ENCODE results near the gene THPO. TPM values are rescaled to one million over a fixed set of nuclear protein-coding genes. Genes with fewer than 3 reads are reported as not detected.

The THPO gene
- polyA plus RNA-seq, 1 donor (not counting 4 experiments of a cell fraction or from before 2014, with no cell fraction given), result not detected

DNA sequence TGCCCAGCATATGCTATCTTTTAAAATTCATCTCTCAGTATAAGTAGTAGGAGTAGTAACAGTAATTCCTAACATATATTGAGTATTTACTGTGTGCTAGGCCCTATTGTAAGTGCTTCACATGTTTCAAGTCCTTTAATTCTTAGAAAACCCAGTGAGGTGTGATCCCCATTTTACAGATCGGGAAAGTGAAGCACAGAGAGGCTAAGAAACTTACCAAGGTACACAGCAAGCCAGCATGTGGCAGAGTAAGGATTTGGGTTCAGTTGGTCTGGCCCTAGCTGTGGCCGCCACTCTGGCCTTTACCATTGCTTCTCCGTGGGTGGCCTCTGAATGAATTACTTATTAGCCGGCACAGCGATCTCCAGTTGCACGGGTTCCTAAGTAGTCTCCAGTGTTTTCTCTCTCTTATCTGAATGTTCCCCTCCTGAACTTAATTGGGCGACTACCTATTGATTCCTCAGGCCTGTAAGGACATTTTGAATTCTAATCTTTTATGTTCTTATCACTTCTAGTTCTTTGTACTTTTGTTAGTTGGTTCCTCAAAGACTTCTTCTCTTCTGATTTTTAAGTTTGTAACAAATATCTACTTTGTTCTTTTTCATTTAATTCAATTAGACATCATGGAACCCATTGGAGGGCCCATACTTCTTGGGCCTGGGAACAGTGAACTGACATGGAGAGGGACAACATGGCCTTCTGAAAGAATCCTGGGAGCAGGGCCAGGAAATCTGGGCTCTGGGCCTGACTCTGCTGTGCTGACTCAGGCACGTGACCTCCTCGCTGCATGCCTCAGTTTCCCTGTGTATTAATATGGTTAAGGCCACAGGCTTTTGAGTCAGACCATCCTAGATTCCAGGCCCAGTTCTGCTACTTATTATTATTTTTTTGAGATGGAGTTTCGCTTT, 28.2 kb downstream of the THPO start:
- Histone ChIP-seq H3K9me1 (ENCODE audit: control insufficient read depth, extremely low read depth, insufficient read depth, low read length) (no peaks in the 10 kb centered on the region), H3K4me1 (ENCODE audit: control insufficient read depth, extremely low read depth, insufficient read depth, low read length) (peaks cover 3% of the 10 kb centered on the region), H3K79me2 (ENCODE audit: control insufficient read depth, insufficient read depth, low read length) (no peaks in the 10 kb centered on the region), H2AFZ (ENCODE audit: control insufficient read depth, low read length) (no peak overlapping the region), H3K4me2 (ENCODE audit: control insufficient read depth, extremely low read depth, insufficient read depth, low read depth, low read length) (no peak overlapping the region), H3K36me3 (ENCODE audit: control insufficient read depth in 2 of 2, extremely low read depth in 1 of 2, insufficient read depth in 2 of 2, low read length in 2 of 2) (peaks cover 10 to 11% of the 10 kb centered on the region in 2 experiments), H4K20me1 (ENCODE audit: control insufficient read depth, extremely low read depth, insufficient read depth, low read length) (no peaks in the 10 kb centered on the region), H3K27me3 (ENCODE audit: control insufficient read depth, extremely low read depth, insufficient read depth, low read length) (no peaks in the 10 kb centered on the region), H3K4me3 (ENCODE audit: control insufficient read depth in 2 of 3, extremely low read depth in 1 of 3, insufficient read depth in 2 of 3, low read depth in 1 of 3, low read length in 3 of 3) (no peak overlapping the region), H3K9me3 (ENCODE audit: control insufficient read depth, low read depth, low read length) (no peaks in the 10 kb centered on the region), H3K9ac (ENCODE audit: control insufficient read depth, extremely low read depth, insufficient read depth, low read length) (no peak overlapping the region), H3K27ac (ENCODE audit: control insufficient read depth, insufficient read depth, low read length) (no peak overlapping the region)
- TF ChIP-seq, protein P1, sequence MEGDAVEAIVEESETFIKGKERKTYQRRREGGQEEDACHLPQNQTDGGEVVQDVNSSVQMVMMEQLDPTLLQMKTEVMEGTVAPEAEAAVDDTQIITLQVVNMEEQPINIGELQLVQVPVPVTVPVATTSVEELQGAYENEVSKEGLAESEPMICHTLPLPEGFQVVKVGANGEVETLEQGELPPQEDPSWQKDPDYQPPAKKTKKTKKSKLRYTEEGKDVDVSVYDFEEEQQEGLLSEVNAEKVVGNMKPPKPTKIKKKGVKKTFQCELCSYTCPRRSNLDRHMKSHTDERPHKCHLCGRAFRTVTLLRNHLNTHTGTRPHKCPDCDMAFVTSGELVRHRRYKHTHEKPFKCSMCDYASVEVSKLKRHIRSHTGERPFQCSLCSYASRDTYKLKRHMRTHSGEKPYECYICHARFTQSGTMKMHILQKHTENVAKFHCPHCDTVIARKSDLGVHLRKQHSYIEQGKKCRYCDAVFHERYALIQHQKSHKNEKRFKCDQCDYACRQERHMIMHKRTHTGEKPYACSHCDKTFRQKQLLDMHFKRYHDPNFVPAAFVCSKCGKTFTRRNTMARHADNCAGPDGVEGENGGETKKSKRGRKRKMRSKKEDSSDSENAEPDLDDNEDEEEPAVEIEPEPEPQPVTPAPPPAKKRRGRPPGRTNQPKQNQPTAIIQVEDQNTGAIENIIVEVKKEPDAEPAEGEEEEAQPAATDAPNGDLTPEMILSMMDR (optimal IDR thresholded peaks at IDR 0.05 in 1 of 3, IDR thresholded peaks at IDR 0.05 in 1 of 3, conservative IDR thresholded peaks at IDR 0.05 in 1 of 3; ENCODE audit: extremely low read depth in 1 of 3, insufficient read depth in 2 of 3, low read length in 3 of 3), result no peak
- no peak for TF ChIP-seq EZH2 (IDR thresholded peaks at IDR 0.05; ENCODE audit: low read length)
- FAIRE-seq (no peak), DNase-seq (ENCODE audit: low read depth, low spot score) (no peak)
- dilution Hi-C loops (cut with MboI; ENCODE audit: extremely low pct_ligation_motif_present, low sequenced_read_pairs), result no loop called here

DNA sequence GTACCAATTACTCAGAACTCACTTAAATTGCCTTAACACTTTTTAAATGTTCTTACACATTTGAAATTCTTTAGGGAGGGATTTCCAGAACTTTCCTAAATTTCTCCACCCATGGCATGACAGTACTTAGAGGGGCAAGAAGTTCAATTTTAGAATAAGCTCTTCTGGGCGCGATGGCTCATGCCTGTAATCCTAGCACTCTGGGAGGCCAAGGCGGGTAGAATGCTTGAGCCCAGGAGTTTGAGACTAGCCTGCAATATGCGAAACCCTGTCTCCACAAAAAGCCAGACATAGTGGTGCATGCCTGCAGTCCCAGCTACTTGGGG, 30.0 kb downstream of the THPO start:
- Histone ChIP-seq H3K9ac (ENCODE audit: control insufficient read depth, extremely low read depth, insufficient read depth, low read length) (no peak overlapping the region), H3K27me3 (ENCODE audit: control insufficient read depth, extremely low read depth, insufficient read depth, low read length) (no peaks in the 10 kb centered on the region), H2AFZ (ENCODE audit: control insufficient read depth, low read length) (no peak overlapping the region), H3K79me2 (ENCODE audit: control insufficient read depth, insufficient read depth, low read length) (no peaks in the 10 kb centered on the region), H3K9me3 (ENCODE audit: control insufficient read depth, low read depth, low read length) (no peaks in the 10 kb centered on the region), H3K27ac (ENCODE audit: control insufficient read depth, insufficient read depth, low read length) (no peak overlapping the region), H3K4me3 (ENCODE audit: control insufficient read depth in 2 of 3, extremely low read depth in 1 of 3, insufficient read depth in 2 of 3, low read depth in 1 of 3, low read length in 3 of 3) (no peak overlapping the region), H4K20me1 (ENCODE audit: control insufficient read depth, extremely low read depth, insufficient read depth, low read length) (no peaks in the 10 kb centered on the region), H3K4me1 (ENCODE audit: control insufficient read depth, extremely low read depth, insufficient read depth, low read length) (peaks cover 11% of the 10 kb centered on the region), H3K4me2 (ENCODE audit: control insufficient read depth, extremely low read depth, insufficient read depth, low read depth, low read length) (no peak overlapping the region), H3K9me1 (ENCODE audit: control insufficient read depth, extremely low read depth, insufficient read depth, low read length) (no peaks in the 10 kb centered on the region), H3K36me3 (ENCODE audit: control insufficient read depth in 2 of 2, extremely low read depth in 1 of 2, insufficient read depth in 2 of 2, low read length in 2 of 2) (peaks cover 11 to 13% of the 10 kb centered on the region in 2 experiments)
- dilution Hi-C loops (cut with MboI; ENCODE audit: extremely low pct_ligation_motif_present, low sequenced_read_pairs), result no loop called here
- FAIRE-seq (no peak), DNase-seq (ENCODE audit: low read depth, low spot score) (no peak)
- no peak for TF ChIP-seq EZH2 (IDR thresholded peaks at IDR 0.05; ENCODE audit: low read length)
- TF ChIP-seq, protein P1 (optimal IDR thresholded peaks at IDR 0.05 in 1 of 3, IDR thresholded peaks at IDR 0.05 in 1 of 3, conservative IDR thresholded peaks at IDR 0.05 in 1 of 3; ENCODE audit: extremely low read depth in 1 of 3, insufficient read depth in 2 of 3, low read length in 3 of 3), result no peak
